ENCODE data around the gene ZC3H12A.

Gene ZC3H12A

DNA sequence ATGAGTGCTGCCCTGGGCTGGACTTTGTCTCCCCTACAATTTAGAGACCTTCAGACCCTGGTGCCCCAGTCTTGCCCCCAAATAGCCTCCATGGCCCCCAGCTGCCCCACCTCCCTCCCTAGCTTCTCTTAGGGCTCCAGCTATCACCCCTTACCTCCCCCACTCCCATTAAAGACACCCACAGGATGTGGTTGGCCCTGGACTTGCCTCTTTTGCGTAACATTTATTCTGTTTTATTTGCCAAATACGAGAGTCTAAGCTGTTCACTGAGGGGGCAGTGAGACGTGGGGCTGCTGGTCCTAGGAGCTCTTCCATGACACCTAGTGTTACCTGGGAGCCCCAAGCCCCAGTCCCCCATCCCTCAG, 4.5 kb downstream of the ZC3H12A start:
- no peak for DNase-seq (ENCODE audit: low read depth)

DNA sequence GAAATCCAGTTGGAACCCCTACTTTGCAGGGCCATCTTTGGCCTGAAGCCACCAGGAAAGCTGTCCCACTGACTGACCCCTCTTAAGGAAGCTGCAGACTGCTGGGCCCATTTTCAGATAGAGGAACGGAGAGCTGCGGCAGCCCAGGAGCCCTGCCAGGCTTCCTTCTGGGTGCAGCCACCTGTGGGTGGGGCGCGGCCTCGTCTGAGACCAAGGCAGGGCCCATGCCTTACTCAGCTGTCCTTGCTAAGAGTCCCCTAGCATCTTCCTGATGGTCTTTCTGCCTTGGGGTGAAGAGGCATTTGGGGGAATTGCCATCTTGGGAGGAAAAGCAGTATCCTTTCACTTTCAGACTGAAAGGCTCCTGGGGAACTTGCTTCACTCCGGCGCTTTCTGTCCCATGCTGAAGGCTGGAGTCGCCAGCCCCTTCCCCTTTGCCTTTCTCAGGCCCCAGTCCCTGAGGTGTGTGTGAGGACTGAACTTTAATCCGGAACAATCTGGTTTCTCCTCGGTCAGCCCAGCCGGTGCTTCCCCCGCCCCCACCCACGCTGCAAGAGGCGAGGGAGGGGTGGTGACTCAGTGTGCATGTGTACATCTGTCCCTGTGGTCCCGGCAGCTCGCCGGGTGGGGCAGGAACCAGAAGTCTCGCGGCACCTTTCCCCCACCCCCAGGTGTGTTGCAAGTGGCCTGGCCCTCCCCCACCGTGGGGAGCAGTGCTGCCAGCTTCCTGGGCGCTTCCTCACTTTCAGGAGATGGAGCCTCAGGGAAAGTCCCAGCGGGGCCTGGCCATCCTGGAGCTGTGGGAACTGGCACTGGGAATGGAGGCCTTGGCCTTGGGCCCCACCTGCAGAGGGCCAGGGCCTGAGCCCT, 5.1 kb downstream of the ZC3H12A start:
- DNase-seq (ENCODE audit: low read depth): peak; percentile 91

DNA sequence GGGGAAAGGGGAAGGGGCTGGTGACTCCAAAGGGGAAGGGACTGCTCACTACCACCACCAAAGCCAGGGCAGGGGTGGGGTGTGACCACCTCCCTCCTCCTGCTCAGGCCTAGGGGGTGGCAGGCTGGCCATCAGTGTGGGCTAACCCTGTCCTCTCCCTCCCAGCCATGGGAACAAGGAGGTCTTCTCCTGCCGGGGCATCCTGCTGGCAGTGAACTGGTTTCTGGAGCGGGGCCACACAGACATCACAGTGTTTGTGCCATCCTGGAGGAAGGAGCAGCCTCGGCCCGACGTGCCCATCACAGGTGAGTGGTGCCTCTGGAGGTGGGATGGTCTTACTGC, 5.7 kb downstream of the ZC3H12A start:
- no peak for DNase-seq (ENCODE audit: low read depth)

DNA sequence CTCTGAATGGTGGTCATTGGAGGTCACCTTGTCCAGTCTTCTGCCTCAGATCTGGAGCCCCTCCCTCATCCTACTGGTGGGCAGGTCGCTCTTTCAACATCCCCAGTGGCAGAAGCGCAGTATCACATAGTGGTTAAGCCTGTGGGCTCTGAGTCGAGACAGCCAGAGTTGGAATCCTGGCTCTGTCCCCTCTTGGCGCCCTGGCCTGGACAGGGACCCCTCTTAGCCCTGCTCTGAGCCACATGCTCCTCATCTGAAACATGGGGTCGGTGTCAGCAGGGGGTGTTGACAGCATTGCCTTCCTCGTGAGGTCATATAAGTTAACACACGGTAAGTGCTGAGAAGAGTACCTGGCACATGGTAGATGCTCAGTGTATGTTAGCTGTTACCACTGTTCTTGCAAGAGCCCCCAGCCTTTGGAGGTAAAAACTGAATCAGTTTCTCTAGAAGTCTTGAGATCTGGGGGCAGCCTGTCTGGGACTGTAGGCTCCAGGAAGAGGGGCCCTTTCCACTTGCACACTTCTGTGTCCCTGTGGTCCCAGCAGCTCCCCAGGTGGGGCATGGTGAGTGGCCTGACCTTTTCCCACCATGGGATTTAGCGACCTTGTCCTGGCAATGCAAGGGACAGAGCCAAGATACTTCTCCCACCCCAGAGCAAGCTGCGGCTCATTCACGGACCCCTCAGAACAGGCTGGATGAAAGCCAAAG, 6.4 kb downstream of the ZC3H12A start:
- DNase-seq (ENCODE audit: low read depth): no peak

DNA sequence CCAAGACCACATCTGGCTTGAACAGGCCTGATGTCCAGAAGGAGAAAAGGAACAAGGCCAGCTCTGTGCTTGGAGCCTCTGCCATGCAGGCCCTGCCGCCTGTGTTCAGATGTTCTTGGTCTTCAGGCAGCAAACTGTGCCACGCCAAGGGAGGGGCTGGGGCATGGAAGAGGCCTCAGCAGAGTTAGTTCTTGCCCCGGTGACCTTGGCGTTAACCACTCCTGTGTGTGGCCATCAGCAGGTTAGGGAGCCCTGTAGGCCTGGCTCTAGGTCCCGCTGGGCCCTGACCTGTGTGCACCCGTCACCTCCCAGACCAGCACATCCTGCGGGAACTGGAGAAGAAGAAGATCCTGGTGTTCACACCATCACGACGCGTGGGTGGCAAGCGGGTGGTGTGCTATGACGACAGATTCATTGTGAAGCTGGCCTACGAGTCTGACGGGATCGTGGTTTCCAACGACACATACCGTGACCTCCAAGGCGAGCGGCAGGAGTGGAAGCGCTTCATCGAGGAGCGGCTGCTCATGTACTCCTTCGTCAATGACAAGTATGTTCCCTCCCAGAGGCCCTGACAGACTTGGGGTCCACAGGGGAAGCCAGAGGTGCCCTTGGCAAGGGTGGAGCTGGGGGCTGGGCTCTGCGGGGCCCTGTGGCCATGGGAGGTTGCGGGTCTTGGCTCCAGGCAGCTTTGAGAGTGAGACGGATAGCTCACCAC, 7.1 kb downstream of the ZC3H12A start:
- DNase-seq (ENCODE audit: low read depth): no peak

DNA sequence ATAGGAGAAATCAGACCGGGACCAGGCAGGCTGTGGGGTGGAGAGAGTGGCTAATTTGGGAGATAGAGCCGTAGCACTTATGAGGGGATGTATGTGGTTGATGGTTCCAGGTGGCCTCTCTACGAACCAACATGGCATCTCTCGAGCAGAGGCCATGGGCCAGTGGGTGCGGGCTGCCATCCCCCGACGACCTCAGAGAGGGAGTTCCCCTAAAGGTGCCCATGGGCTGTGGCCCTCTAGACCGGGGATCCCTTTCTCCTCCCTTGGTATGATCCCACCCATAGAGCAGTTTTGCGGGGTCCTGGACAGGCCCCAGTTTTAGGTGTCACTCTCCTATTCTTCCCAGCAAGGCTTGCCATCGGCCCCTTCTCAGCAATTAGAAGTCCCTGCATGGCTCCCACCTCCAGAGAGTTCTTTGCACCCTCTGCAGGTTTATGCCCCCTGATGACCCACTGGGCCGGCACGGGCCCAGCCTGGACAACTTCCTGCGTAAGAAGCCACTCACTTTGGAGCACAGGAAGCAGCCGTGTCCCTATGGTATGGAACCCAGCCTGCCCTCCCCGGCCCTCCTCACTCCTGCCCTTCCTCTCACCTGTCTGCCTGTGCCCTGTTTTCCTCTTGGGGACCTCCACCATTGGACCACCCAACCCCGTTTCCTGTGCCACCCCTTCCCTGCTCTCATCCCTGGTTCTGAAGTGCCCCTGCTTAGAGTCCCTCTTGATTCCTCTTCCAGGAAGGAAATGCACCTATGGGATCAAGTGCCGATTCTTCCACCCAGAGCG, 7.8 kb downstream of the ZC3H12A start:
- DNase-seq (ENCODE audit: low read depth): no peak

DNA sequence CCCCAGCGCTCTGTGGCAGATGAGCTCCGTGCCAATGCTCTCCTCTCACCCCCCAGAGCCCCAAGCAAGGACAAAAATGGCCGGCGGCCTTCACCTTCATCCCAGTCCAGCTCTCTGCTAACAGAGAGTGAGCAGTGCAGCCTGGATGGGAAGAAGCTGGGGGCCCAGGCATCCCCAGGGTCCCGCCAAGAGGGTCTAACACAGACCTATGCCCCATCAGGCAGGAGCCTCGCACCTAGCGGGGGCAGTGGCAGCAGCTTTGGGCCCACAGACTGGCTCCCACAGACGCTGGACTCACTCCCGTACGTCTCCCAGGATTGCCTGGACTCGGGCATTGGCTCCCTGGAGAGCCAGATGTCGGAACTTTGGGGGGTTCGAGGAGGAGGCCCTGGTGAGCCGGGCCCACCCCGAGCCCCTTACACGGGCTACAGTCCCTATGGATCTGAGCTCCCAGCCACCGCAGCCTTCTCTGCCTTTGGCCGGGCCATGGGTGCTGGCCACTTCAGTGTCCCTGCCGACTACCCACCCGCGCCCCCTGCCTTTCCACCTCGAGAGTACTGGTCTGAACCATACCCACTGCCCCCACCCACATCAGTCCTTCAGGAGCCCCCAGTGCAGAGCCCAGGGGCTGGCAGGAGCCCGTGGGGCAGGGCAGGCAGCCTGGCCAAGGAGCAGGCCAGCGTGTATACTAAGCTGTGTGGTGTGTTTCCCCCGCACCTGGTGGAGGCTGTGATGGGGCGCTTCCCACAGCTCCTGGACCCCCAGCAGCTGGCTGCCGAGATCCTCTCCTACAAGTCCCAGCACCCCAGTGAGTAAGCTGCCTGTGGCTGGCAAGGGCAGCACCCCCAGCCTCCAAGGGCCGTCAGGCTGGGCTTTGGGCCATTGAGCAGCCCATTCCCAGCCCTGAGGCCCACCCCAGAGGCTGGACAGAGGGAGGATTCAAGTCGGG, 8.7 kb downstream of the ZC3H12A start:
- DNase-seq (ENCODE audit: low read depth): no peak

DNA sequence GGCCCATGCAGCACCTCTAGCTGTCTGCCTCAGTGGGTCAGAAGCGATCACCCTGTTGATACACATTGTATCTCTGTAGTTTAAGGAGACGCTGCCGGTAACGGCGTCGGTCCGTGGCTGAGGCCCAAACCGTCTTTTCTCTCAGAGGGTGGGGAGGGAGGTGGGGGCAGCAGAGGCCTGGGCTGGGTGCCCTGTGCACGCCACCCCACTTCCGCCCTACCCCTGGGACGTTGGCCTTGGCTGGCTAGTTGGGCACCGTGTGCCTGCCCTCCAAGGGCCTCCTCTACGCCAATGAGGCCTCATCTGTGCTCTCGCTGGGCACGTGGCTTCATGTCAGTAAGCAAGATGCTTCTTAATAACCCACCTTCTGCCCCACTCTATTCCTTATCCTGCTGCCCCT, 9.4 kb downstream of the ZC3H12A start:
- DNase-seq (ENCODE audit: low read depth): no peak

DNA sequence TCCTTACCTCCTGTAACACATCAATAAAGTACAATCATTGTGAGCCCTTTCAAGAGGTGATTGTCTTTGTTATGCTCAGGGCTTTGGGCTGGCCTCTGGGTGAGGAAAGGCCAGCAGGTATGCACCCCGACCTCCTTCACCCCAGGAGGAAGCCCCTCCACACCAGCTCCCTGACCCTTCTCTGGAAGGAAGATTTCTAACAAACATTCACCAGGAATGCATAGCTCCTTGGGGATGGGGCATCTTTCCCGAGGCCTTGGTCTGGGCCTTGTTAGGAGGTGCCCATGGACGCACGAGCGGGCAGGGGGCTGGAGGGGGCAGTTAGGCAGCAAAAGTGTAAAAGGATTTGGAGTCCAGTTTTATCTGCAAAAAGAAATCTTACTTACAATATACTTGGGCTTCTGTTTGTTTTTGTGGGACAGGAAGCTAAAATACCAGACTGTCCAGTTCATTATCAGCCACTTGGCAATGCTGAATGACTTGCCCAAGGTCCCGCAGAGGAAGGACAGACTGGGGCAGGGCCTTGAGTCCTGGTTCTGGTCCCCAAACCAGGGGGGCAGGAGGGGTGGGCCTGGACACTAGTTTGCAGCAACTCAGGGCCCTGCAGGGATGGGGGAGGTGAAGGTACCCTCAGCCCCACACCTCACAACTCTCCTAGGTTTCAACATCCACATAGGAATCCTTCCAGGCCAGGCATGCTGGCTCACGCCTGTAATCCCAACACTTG, 10.1 kb downstream of the ZC3H12A start:
- no peak for DNase-seq (ENCODE audit: low read depth)

DNA sequence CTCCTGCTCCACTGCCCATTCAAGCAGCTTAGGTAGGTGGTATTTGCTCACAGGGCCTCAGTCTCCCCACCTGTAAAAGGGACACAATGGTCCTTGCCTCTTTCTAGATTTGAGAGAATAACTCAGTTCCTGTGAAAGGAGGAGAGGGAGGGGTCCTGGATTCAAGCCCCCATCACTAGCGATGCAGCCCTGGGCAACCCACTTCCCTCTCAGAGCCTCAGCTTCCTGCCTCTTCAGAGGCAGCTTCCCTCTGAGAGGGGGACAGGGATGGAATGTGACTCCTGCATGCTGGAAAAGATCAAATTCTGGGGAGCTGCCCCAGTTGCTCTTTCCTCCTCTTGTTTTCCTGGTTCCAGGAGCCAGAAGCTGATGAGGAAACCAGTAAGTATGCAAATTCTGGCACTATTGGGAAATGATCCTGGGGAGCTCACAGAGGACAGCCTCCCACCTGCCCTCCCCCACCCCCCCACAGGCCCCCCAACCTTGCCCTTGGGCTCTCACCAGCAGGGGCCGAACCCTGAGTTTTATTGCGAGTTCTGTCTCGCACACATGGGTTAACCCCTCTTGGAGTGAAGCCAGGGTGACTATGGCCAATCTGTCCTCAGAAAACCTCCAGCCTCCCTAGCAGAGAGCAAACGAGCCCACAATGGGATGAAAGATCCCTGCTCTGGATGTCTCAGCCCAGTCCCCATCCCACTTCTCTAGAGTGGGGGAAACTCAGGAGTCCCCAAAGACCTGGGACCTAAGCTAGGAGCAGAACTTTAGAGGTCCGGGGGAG, 11.7 kb downstream of the ZC3H12A start:
- no peak for DNase-seq (ENCODE audit: low read depth)

DNA sequence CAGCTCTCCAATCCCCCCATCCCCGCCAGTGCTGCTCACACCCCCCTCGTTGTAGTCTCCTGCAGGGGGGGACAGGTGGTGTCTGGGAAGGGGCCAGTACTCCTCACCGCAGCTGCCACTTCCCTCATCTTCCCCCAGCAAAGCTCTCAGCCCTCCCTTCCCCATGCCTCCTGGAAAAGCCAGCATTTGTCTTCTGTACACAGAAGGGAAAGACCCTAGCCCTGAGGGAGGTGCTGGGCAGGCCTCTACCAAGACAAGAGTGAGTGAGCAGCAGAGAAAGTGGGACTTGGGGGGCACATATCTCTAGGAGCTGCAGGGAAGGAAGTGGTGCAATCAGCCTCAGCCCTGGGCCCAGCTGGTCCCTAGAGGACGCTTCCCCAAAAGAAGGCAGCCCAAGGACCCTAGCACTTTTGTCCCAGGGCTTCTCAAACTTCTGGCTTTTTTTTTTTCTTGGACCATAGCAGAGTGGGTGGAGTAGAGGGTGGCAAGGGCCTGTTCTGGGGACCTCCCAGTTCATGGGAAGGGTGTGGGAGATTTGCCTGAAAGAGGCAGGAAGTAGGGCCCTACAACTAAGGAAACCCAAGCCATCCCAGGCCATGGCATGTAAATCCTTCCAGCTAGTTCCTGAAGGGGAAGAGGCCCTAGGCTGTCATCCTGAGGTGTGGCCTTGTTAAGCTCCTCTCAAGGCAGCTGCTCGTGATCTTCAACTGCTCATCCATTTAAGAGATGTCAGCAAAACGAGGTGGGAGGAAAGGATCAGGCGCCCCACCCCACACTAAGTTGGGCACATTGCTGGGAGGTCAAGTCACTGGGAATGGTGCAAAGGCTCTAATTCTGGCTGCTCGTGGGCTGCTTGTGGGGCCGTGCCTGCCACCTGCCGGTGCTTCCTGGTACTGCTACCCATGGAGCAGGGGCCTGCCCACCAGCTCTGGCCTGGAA, 12.6 kb downstream of the ZC3H12A start:
- DNase-seq (ENCODE audit: low read depth): peak; percentile 60

DNA sequence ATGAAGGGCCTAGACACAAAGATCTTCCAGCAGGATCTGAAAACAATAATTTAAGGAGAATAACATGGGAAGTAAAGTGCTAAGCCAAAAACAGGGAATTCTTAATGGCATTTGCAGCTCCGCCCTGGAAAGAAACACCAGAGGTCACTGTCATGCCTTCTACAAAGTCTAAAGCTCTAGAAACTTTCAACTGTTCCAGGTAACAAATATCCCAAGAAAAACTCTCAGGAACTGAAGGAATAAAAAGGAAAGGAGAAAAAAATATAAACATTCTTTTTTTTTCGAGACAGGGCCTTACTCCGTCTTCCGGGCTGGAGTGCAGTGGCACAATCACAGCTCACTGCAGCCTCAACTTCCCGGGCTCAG, 13.2 kb downstream of the ZC3H12A start:
- no peak for DNase-seq (ENCODE audit: low read depth)

DNA sequence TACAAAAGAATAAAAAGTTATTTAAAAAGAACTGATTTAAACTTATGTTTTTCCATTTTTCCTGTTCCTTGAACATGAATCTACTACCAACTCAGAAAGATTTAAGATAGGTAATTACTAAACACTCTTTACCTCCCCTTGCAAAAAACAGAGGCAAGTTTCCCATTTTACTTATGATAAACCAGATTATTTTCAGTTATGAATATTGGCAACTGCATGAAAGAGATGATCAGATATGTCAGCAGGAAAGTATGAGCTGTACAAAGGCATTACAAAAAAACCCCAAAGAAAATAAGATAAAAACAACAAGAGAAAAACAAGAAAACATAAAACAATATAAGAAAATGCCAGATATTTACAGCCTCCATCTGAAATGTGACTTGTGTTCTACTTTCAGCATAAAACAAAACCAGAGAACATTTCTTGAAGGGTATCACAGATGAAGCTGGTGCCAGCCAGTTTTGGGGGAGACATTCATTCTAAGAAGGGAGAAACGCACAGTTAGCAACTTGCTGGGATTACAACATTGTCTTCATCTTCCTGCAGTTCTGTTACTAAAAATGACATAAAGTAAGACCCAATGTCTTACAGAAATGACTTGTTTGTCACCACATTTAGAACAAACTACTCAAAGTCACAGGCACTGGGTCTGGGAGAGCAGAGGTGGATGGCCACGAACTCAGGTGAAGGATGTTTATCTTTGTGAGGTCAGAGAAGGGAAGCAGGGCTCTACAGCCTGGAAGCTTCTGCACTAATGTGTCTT, 19.1 kb downstream of the ZC3H12A start:
- no peak for DNase-seq (ENCODE audit: low read depth)

DNA sequence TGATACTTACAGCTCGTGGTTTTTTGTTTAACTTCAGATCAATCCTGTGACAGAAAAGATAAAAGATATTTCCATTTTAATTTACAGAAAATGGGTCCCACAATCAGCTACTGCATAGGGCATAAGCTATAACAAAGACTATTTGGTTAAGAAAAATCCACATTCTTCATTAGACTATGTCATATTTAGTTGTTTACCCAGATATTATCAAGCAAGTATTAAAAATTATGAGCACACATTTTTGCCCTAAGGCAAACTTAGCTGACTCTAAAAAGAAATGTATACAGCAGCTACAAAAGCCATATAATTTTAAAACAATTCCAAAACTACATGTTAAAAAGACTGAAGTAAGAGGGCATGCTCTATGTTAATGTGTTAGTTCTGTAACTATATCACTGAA, 21.5 kb downstream of the ZC3H12A start:
- DNase-seq (ENCODE audit: low read depth): no peak

DNA sequence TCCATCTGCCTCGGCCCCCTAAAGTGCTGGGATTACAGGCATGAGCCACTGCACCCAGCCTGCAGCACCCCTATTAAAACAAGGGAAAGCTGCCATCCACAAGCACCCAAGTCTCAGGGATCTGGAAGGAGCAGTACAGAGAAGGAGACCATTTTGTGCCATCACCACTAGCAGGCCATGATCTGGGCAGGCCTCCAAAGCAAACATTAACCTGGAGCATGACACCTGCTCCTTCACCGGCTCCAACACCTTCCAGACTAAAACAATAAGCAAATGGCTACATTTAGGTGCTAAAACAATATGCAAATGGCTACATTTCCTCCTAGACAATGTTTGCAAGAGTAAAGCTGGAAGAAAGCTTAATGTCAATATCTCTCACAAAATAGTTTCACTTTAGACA, 23.5 kb downstream of the ZC3H12A start:
- no peak for DNase-seq (ENCODE audit: low read depth)

DNA sequence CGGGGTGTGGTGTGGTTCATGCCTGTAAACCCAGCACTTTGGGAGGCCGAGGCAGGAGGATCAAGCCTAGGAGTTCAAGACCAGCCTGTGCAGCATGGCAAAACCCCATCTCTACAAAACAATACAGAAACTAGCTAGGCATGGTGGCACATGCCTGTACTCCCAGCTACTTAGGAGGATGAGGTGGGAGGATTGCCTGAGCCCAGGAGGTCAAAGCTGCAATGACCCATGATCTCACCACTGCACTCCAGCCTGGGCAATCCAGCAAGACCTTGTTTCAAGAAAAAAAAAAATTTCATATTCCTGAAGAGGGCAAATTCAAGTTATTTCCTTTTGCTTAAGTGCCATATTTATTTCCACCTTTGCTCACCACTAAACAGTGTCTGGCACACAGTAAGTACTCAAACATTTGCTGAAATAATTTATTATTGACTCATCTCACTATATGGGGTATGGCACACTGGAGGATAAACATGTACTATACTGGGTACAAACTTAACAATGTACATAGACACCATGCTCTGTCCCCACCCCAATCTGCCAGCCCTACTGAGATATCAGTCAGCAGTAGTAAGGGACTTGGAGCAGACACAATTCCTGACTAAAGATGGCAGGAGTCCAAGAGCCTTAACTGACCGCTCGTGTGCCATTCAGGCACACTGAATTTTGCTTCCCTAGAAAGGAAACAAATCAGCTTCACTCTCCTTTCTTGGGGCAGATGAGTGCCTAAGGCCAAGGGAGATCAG, 24.7 kb downstream of the ZC3H12A start:
- DNase-seq (ENCODE audit: low read depth): no peak

DNA sequence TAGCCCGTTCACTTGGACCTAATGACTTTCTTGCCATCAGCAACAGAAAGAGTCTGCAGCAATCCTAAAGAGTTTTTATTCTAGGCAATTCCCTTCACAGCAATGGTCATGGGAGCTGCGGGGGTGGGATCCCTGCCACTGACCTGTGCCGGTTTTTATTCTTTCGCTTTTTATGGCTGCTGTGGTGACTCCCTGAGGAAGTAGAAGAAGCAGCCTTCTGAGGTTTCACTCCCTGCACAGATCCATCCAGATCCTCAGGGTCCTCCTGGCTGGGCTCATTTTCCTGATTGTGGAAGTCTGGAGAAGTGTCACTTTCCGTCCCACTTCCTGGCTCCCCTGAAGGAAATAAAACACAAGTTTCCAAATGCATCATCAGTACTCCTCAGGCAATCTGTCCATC, 27.3 kb downstream of the ZC3H12A start:
- no peak for DNase-seq (ENCODE audit: low read depth)

Data from stimulated activated CD8-positive, alpha-beta memory T cell treated with anti-CD3 and anti-CD28 coated beads, Interleukin-12 subunit alpha, Interleukin-12 subunit beta, amount 100 ng/mL, for 4 hours (primary cell).